Measurements from ENCODE around the gene LGALS3. TPM values are rescaled to one million over a fixed set of nuclear protein-coding genes. Genes with fewer than 3 reads are reported as not detected.
"Not testable (repeated sequence)": the region's sequence is repeated elsewhere in the genome, so short reads cannot be mapped to it uniquely, and the experiment has no call there.

The LGALS3 gene
- 351 TPM for total RNA-seq
- long read RNA-seq, transcript LGALS3-207 (4 exons, 1,734 nt): minor isoform, 10 of 503 reads
- long read RNA-seq, transcript LGALS3-201 (6 exons, 1,146 nt): major isoform, 437 of 503 reads
- long read RNA-seq, partial matches to known transcripts: 6 of 503 reads
- long read RNA-seq, other reads (novel, unspliced or antisense): 50 of 503 reads

- Histone ChIP-seq H3K4me1 (peaks cover 60% of the 10 kb centered on the region), H3K4me3 (peak within 1 kb of the TSS; percentile 82), H3K27me3 (no peaks in the 10 kb centered on the region), H3K9me3 (no peaks in the 10 kb centered on the region), H3K27ac (peak within 1 kb of the TSS; percentile 95), H3K36me3 (peaks cover 23% of the 10 kb centered on the region)
- no peak for TF ChIP-seq CTCF (IDR thresholded peaks at IDR 0.05)
- DNase-seq (peak; percentile 94), ATAC-seq (peak; percentile 93)
- intact Hi-C loops (cut with DNase I): no loop called here
Observed at GRCh38 chr14:55129086-55129427, at the start of gene LGALS3. Gene LGALS3, plus strand, starts transcription at chr14:55129252. Its CDS starts 8,122 bp downstream, at chr14:55137374.

GRCh38 chr14:55079961-55080360, 49.1 kb upstream of the LGALS3 start:
- intact Hi-C loops (cut with DNase I); H3K9me3 ChIP-seq; H3K4me1 ChIP-seq; H3K27me3 ChIP-seq; ATAC-seq; H3K4me3 ChIP-seq; H3K27ac ChIP-seq; DNase-seq; H3K36me3 ChIP-seq: not testable (repeated sequence)

- Histone ChIP-seq H3K4me3 (no peak overlapping the region), H3K27me3 (no peaks in the 10 kb centered on the region), H3K4me1 (no peaks in the 10 kb centered on the region), H3K27ac (no peak overlapping the region), H3K36me3 (no peaks in the 10 kb centered on the region), H3K9me3 (no peaks in the 10 kb centered on the region)
- ATAC-seq (peak; percentile 47), DNase-seq (no peak)
- intact Hi-C loops (cut with DNase I): no loop called here
- no peak for TF ChIP-seq CTCF (IDR thresholded peaks at IDR 0.05)
Observed at GRCh38 chr14:55084401-55085059, 44.5 kb upstream of the LGALS3 start.

- Histone ChIP-seq H3K36me3 (no peaks in the 10 kb centered on the region), H3K27me3 (no peaks in the 10 kb centered on the region), H3K27ac (no peak overlapping the region), H3K9me3 (no peaks in the 10 kb centered on the region), H3K4me1 (no peaks in the 10 kb centered on the region), H3K4me3 (no peak overlapping the region)
- no peak for DNase-seq
- no peak for TF ChIP-seq CTCF (IDR thresholded peaks at IDR 0.05)
- ATAC-seq: no peak
- intact Hi-C loops (cut with DNase I): no loop called here
Observed at GRCh38 chr14:55085060-55085660, 43.9 kb upstream of the LGALS3 start.

- no peak for DNase-seq
- ATAC-seq: no peak
- H3K27ac ChIP-seq: no peak overlapping the region
- no peaks in the 10 kb centered on the region for H3K36me3 ChIP-seq
- intact Hi-C loops (cut with DNase I): no loop called here
- H3K27me3 ChIP-seq: no peaks in the 10 kb centered on the region
- TF ChIP-seq CTCF (IDR thresholded peaks at IDR 0.05): no peak
- H3K9me3 ChIP-seq: no peaks in the 10 kb centered on the region
- H3K4me3 ChIP-seq: no peak overlapping the region
- no peaks in the 10 kb centered on the region for H3K4me1 ChIP-seq
Observed at GRCh38 chr14:55086938-55087337, 42.1 kb upstream of the LGALS3 start.

GRCh38 chr14:55088356-55088755, 40.7 kb upstream of the LGALS3 start:
- H3K36me3 ChIP-seq: no peaks in the 10 kb centered on the region
- no peaks in the 10 kb centered on the region for H3K4me1 ChIP-seq
- no peak overlapping the region for H3K27ac ChIP-seq
- no peak for DNase-seq
- no peaks in the 10 kb centered on the region for H3K9me3 ChIP-seq
- H3K4me3 ChIP-seq: no peak overlapping the region
- H3K27me3 ChIP-seq: no peaks in the 10 kb centered on the region
- intact Hi-C loops (cut with DNase I): no loop called here
- TF ChIP-seq CTCF (IDR thresholded peaks at IDR 0.05): no peak
- ATAC-seq: no peak

Data from upper lobe of right lung (tissue), 1 donor.